GM18505 (cell line): ENCODE measurements around the gene DNAAF5.
"Not testable (repeated sequence)": the region's sequence is repeated elsewhere in the genome, so short reads cannot be mapped to it uniquely, and the experiment has no call there.

Experiments used
- ATAC-seq: cut with Tn5 transposase; IDR thresholded peaks from one replicate; pipeline ENCODE4 v1.9.1; 2021; ENCODE audit not compliant: unreplicated experiment
- POLR2A ChIP-seq: IDR thresholded peaks from 4 replicates; pipeline ENCODE4 v1.6.1; 2011; ENCODE audit warnings: borderline replicate concordance; ENCODE audit not compliant: insufficient read depth, insufficient read length; ENCODE audit errors: extremely low read depth

Gene DNAAF5

GRCh38 chr7:730501-731439 is 4.3 kb downstream of the DNAAF5 start:
- no peak for ATAC-seq
- no peak for TF ChIP-seq POLR2A

- TF ChIP-seq POLR2A: no peak
- ATAC-seq: no peak
These were observed 5.1 kb downstream of the DNAAF5 start for GRCh38 chr7:731440-732085.

- no peak for TF ChIP-seq POLR2A
- ATAC-seq: no peak
These were observed 5.6 kb downstream of the DNAAF5 start for GRCh38 chr7:732094-732541.

GRCh38 chr7:732556-732955 is 6.1 kb downstream of the DNAAF5 start:
- no peak for ATAC-seq
- no peak for TF ChIP-seq POLR2A

GRCh38 chr7:734214-734613 is 7.7 kb downstream of the DNAAF5 start:
- no peak for TF ChIP-seq POLR2A
- no peak for ATAC-seq

GRCh38 chr7:734808-735207 is 8.3 kb downstream of the DNAAF5 start:
- ATAC-seq: no peak
- TF ChIP-seq POLR2A: no peak

GRCh38 chr7:738241-738640 is 11.7 kb downstream of the DNAAF5 start:
- ATAC-seq: no peak
- no peak for TF ChIP-seq POLR2A

GRCh38 chr7:738723-739454 is 12.4 kb downstream of the DNAAF5 start:
- no peak for TF ChIP-seq POLR2A
- no peak for ATAC-seq

- ATAC-seq: no peak
- no peak for TF ChIP-seq POLR2A
These were observed 13.0 kb downstream of the DNAAF5 start for GRCh38 chr7:739455-739982.

GRCh38 chr7:739983-740942 is 13.8 kb downstream of the DNAAF5 start:
- TF ChIP-seq POLR2A: no peak
- ATAC-seq: no peak

GRCh38 chr7:741191-741671 is 14.7 kb downstream of the DNAAF5 start:
- no peak for ATAC-seq
- no peak for TF ChIP-seq POLR2A

GRCh38 chr7:741850-742249 is 15.4 kb downstream of the DNAAF5 start:
- TF ChIP-seq POLR2A: no peak
- no peak for ATAC-seq

- no peak for ATAC-seq
- TF ChIP-seq POLR2A: no peak
These were observed 16.3 kb downstream of the DNAAF5 start for GRCh38 chr7:742791-743190.

- ATAC-seq: not testable (repeated sequence)
These were observed 17.0 kb downstream of the DNAAF5 start for GRCh38 chr7:743341-744127.

- ATAC-seq: not testable (repeated sequence)
These were observed 17.6 kb downstream of the DNAAF5 start for GRCh38 chr7:744128-744520.
